Cortex of kidney (tissue), 1 donor: ENCODE results near the gene PDE9A.

Experiments
- DNase-seq: peaks from one replicate; lab custom pipeline; 2025; lab: John Stamatoyannopoulos, UW

PDE9A gene

DNA sequence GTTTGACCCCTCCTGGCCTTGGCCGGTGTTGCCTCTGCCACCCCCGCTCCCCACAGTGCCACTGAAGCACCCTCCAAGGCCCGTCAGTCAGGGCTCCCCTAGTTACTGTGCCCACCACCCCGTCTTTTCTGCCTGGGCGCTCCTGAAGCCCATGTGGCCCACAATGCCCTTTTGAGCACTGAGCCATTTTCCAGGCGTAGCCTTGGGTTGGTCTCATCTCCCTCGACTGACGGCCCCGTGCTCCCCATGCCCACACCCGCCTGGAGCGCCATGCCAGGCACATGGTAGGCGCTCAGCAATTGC is 118.0 kb downstream of the PDE9A start:
- DNase-seq = no peak

DNA sequence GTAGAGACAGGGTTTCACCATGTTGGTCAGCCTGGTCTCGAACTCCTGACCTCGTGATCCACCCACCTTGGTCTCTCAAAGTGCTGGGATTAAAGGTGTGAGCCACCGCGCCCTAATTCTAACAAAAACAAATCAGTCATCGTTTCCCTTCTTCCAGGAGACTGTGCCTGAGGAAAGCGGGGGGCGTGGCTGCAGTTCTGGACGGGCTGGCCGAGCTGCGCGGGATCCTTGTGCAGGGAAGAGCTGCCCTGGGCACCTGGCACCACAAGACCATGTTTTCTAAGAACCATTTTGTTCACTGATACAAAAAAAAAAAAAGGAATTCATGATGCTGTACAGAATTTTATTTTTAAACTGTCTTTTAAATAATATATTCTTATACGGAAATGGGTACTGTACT is 121.7 kb downstream of the PDE9A start:
- DNase-seq = no peak

- no peak for DNase-seq
Observed at GRCh38 chr21:42775891-42776290, 122.5 kb downstream of the PDE9A start.

GRCh38 chr21:42777064-42777756 is 123.8 kb downstream of the PDE9A start:
- DNase-seq = no peak

DNA sequence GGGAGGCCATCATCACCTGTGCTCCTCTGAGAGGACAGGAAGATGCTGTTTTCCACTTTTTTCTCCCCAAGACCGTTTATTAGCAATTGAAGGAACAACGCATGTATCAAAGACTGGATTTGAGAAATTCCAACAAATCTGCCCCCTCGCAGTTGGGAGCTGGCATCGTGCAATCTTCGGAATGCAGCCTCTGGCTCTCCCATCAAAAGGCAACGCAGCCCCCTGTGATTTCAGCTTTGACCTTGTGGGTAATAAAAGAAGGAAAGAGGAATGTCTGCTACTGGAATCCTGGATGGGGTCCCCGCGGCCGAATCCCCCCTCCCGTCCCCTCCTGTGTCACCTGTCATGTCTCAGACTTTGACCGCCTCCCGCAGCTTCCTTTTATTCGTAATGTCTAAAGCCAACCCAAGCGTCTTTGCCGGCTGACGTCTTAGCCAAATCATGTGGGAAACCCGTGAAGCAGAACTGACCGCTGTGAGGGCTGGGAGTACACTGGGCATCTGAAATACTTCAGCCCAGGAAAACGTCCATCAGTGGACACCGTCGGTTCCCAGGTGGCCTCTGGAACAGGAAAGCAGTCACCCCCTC is 124.4 kb downstream of the PDE9A start:
- DNase-seq = no peak

GRCh38 chr21:42779431-42779861 is 126.0 kb downstream of the PDE9A start:
- no peak for DNase-seq

DNA sequence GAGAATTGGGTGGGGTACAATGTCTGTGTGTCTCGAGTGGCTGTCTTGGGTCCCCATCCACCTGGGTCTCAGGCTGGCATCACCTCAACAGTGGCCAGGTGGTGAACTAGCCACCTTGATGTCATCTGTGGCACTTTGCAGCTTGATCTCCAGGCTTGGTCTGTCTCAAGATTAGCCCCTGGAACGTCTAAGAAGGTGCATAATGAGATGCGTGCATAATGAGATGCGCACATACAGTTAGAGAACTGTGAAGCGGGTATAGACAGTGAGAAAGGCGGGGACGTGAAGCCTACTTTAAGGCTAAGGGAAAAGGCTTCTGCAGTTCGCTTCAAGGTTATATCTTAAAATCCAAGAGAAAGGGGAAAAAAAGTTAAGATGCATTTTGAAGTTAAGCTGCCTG is 127.2 kb downstream of the PDE9A start:
- DNase-seq = no peak

GRCh38 chr21:42781150-42781970 is 127.9 kb downstream of the PDE9A start:
- DNase-seq = no peak

DNA sequence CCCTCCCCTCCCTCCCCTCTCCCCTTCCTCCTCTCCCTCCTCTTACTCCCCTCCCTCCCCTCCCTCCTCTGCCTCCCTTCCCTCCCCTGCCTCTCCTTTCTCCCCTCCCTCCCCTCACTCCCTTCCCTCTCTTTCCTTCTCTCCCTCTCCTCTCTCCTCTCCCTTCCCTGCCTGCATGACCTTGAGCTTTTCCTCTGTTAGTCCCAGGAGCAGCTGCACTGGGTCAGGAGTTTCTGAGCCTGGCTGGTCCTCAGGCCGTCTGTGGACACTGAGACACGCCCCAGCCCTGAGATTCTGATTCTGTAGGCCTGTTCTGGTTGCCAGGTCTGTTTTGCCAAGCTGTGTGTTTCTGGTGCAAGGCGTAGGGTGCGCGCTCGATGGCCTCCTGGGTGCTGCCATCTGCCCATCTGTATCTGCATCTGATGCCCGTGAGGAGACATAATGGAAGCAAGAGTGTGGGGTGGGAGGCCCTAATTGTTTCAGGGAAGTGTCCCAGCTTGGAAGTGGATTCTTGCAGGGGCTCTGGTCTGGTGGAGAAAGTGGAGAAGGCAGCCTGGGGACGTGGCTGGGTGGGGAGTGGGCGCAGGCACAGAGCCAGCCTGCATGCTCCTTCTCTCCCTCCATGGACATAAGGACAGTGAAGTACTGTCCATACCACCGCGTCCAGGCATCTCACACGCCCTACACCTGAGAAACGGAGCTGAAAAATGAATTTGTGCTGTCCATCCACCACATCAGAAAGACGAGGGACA is 128.7 kb downstream of the PDE9A start:
- no peak for DNase-seq

DNA sequence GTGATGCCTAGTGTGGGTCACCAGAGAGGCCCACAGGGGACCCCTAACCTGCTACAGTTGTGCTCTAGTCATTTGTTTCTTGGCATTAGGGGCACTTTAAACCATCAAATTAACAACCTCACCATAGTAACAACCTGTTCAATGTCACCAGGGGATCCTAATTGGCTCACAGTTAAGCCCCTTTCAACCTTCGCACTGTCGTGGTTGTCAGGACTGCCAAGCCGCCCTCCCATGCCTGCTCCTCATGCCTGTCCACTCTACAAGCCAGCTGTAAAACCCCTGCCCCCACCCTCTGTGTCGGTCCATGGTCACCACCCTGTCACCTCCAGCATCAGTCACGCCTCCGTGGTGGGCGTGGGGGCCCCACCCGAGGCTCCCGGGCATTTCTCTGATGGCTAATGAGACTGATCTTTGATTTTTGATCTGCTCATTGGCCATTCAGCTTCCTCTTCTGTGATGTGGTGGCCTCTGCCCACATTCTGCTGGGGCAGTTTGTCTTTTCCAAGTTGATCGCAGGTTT is 129.4 kb downstream of the PDE9A start:
- DNase-seq = no peak

DNA sequence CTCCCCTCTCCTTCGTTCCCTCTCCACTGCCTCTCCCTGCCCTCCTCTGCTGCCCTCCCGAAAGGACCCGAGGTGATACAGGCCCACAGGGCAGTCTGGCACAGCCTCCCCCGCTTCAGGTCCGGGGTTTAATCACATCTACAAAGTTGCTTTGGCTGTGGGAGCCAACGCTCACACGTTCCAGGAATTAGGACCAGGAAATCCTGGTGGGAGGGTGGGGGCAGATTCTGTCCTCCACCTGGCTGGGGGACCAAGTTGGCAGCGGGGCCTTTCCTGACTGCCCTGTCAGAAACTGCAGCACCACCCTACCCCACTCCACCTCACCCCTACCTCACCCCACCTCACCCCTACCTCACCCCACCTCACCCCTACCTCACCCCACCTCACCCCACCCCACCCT is 130.9 kb downstream of the PDE9A start:
- DNase-seq = no peak

DNA sequence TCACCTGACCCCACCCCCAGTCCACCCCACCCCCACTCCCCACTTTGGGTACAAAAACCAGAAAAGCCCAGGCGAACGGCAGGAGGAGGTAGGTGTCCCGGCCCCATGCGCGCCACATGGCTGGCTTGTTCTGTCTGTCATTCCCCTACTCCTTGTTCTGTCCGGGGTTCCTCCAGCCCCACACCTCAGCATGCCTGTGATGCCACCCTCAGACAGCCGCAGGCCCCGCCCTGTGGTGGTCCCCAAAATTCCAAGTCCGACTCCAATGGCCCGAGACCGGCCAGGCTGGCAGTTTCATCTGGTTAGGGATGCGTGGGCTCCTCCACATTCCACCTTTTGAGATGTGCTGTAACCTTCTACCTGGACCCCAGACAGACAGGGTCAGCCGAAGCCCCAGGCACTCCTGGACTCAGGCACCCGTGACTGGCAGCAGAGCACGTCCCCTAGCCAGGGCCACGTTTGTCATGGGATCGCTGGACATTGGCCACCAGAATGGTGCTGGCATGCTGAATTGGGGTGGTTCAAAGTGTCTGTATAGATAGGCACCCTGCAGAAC is 131.6 kb downstream of the PDE9A start:
- DNase-seq = no peak

GRCh38 chr21:42785666-42786427 is 132.4 kb downstream of the PDE9A start:
- DNase-seq = no peak

DNA sequence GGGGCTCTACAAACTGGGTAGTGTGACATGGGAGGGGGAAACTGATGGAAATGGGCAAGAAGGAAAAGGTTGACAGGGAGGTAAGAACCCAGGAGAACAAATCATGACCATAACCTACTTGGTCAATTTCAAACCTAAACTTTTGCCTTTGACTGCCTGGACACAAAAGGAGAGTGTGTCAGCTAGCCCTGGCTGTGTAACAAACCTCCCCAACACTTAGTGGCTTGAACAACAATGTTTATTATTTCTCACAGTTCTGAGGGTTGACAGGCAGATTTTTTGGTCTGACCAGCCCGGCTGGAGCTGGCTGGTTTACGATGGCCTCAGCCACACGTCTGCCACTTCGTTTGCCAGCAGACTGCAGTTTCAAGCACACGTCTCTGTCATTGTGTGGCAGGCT is 133.5 kb downstream of the PDE9A start:
- no peak for DNase-seq

DNA sequence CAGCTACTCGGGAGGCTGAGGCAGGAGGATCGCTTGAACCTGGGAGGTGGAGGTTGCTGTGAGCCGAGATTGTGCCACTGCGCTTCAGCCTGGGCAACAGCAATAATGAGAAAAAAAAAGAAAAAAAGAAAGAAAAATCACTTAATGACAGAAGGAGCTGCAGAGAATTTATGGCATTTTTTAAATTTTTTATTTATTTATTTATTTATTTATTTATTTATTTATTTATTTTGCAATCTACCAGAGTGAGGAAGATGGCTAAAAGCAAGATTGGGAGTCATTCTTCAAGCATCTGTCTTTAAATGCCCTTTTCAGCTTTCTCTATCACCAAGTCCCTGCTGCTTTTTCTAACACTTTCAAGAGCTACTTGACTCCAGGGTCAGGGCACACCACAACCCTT is 134.2 kb downstream of the PDE9A start:
- no peak for DNase-seq

GRCh38 chr21:42790520-42791065 is 137.2 kb downstream of the PDE9A start:
- DNase-seq = no peak

- DNase-seq = no peak
Observed at GRCh38 chr21:42793774-42794173, 140.4 kb downstream of the PDE9A start.

DNA sequence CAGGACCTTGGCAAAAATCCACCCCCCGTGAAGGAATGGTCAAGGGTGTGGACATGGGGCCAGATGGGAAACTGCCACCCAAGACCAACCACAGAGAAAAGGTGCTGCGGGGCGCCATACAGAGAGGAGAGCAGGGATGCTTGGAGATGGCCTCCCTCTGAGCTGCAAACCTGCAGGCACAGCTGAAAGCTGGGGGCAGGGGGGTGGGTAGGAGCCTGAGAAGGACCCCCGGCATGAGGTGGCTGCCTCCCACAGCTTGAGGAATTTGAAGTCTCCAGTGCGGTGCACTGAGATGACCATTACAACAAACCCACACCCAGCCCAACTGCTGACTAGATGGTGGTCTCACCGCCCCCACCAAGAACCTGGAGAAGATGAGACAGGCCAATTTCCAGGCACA is 141.1 kb downstream of the PDE9A start:
- no peak for DNase-seq

DNA sequence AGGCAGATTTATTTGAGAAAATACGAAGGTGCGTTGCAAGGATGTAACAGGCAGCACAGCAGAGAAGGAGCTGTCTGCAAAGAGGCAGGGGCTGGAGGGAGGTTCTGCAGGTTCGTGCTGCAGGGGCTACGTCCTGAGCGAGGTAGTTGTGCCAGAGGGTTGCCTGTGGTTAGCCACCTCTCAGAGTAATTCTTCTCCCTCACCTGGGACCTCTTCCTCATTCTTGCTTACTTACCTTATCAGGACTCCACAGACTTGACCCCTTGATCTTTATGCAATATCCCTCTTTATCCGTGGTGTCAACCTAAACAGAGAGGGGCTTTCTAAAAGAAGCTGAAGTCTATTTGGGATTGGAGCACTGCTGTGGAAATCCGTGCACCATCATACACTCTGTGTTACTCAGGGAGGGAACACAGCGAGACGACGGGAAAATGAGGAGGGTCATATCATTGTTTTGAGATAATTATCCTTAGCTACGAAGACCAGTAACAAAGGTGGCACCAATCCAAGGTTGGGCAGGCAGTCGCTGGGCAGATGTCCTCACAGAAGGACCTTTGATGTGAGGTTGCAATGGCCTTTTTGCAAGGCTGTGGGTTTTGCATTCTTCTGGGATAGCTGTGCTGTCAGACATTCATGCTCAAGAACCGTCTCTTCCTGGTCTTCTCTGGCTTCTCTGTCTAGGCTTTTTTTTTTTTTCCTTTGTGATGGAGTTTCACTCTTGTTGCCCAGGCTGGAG is 143.1 kb downstream of the PDE9A start:
- no peak for DNase-seq

GRCh38 chr21:42797522-42797921 is 144.1 kb downstream of the PDE9A start:
- no peak for DNase-seq
